Measurements from ENCODE around the gene FMNL2. TPM values are rescaled to one million over a fixed set of nuclear protein-coding genes. Genes with fewer than 3 reads are reported as not detected.

The FMNL2 gene
- total RNA-seq, 1 experiment from 2014 or later, result 28.1 TPM

DNA sequence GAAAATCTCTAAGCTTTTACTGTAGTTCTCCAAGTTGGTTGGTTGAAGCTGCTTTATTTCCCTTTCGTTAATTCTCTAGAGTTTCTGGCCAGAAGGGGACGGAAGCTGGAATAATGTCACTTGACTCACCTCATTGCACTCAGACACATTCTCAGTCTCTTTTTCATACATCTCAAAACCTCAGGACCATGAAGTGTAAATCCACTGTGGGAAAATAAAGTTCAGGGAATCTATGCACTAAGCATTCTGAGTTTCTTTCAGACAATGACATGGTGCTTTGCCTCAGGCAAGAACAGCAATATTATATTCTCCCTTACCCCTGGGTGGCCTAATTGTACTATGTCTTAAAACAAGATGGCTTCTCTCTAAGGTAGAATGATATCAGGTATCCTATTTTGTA, 214.4 kb downstream of the FMNL2 start:
- intact Hi-C loops (cut with micrococcal nuclease), result no loop called here
- H2AFZ ChIP-seq (ENCODE audit: low read depth, low read length, poor library complexity, severe bottlenecking), result no peak overlapping the region
- BruUV-seq (replicated peaks), result no TSS peak

DNA sequence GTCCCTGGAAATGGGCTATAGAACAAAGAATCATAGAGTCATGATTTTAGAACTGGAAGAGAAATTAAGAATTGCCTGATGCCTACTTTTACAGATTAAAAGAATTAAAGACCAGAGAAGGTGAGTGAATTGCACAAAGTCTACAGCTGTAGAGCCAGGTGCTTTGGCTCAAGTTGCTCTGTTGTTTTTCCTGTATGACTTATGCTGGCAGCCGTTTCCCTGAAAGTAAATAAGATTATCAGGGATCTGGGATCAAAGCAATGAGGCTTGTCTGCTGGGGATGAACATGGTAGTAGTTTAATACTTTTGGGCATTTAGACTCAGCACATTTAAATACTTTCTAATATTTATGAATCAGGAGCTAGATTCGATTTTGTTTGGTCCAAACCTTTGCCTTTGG, 215.4 kb downstream of the FMNL2 start:
- Histone ChIP-seq H3K9me3 (ENCODE audit: control insufficient read depth in 1 of 2, insufficient read depth in 1 of 2, low read depth in 1 of 2, low read length in 2 of 2) (no peaks in the 10 kb centered on the region), H3K4me2 (ENCODE audit: low read length) (no peak overlapping the region), H3K27ac (ENCODE audit: low read depth, low read length) (no peak overlapping the region), H3K79me2 (ENCODE audit: insufficient read depth, low read length) (no peaks in the 10 kb centered on the region), H3K4me1 (ENCODE audit: control insufficient read depth in 1 of 2, insufficient read depth in 2 of 2, low read length in 2 of 2) (no peaks in the 10 kb centered on the region), H3K9me2 (ENCODE audit: insufficient read depth) (no peaks in the 10 kb centered on the region), H2AFZ (ENCODE audit: low read depth, low read length, poor library complexity, severe bottlenecking) (no peak overlapping the region), H3K36me3 (ENCODE audit: control insufficient read depth in 1 of 2, insufficient read depth in 2 of 2, low read length in 2 of 2) (no peaks in the 10 kb centered on the region), H3K9ac (ENCODE audit: low read length) (no peak overlapping the region), H3K4me3 (replicated peaks in 1 of 2; ENCODE audit: low read depth in 1 of 2, low read length in 2 of 2) (no peak overlapping the region), H3K27me3 (ENCODE audit: insufficient read depth, low read length) (no peaks in the 10 kb centered on the region), H4K20me1 (ENCODE audit: insufficient read depth) (no peaks in the 10 kb centered on the region)
- no peak for ATAC-seq
- CTCF ChIA-PET, result no interaction called here
- DNase-seq (ENCODE audit: low read depth, low spot score), result no peak
- no TSS peak for BruUV-seq (replicated peaks)
- TF ChIP-seq CBX3 (IDR thresholded peaks at IDR 0.05; ENCODE audit: low read depth) (no peak), RAD21 (IDR thresholded peaks at IDR 0.05; ENCODE audit: low read depth) (no peak), TCF7L2 (IDR thresholded peaks at IDR 0.05; ENCODE audit: borderline replicate concordance, extremely low read depth, insufficient read depth, insufficient read length) (no peak), FOSL1 (IDR thresholded peaks at IDR 0.05; ENCODE audit: low read depth) (no peak), CEBPB (IDR thresholded peaks at IDR 0.05; ENCODE audit: low read depth) (no peak), POLR2A (IDR thresholded peaks at IDR 0.05; ENCODE audit: borderline replicate concordance, extremely low read depth, insufficient read depth, insufficient read length) (no peak), ELF1 (IDR thresholded peaks at IDR 0.05; ENCODE audit: borderline replicate concordance, low read depth) (no peak), EZH2phosphoT487 (IDR thresholded peaks at IDR 0.05; ENCODE audit: borderline replicate concordance) (no peak), EZH2 (IDR thresholded peaks at IDR 0.05) (no peak), SRF (IDR thresholded peaks at IDR 0.05; ENCODE audit: low read depth) (no peak), ZFX (IDR thresholded peaks at IDR 0.05) (no peak), JUND (IDR thresholded peaks at IDR 0.05) (no peak), ZNF274 (IDR thresholded peaks at IDR 0.05; ENCODE audit: low read depth, low read length) (no peak), SIN3A (IDR thresholded peaks at IDR 0.05; ENCODE audit: low read depth) (no peak)
- TF ChIP-seq, protein P1, sequence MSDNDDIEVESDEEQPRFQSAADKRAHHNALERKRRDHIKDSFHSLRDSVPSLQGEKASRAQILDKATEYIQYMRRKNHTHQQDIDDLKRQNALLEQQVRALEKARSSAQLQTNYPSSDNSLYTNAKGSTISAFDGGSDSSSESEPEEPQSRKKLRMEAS (IDR thresholded peaks at IDR 0.05), result no peak
- TF ChIP-seq, protein P2, sequence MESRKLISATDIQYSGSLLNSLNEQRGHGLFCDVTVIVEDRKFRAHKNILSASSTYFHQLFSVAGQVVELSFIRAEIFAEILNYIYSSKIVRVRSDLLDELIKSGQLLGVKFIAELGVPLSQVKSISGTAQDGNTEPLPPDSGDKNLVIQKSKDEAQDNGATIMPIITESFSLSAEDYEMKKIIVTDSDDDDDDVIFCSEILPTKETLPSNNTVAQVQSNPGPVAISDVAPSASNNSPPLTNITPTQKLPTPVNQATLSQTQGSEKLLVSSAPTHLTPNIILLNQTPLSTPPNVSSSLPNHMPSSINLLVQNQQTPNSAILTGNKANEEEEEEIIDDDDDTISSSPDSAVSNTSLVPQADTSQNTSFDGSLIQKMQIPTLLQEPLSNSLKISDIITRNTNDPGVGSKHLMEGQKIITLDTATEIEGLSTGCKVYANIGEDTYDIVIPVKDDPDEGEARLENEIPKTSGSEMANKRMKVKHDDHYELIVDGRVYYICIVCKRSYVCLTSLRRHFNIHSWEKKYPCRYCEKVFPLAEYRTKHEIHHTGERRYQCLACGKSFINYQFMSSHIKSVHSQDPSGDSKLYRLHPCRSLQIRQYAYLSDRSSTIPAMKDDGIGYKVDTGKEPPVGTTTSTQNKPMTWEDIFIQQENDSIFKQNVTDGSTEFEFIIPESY (IDR thresholded peaks at IDR 0.05; ENCODE audit: extremely low read depth, insufficient replicate concordance, low read length), result no peak
- TF ChIP-seq, protein P3, sequence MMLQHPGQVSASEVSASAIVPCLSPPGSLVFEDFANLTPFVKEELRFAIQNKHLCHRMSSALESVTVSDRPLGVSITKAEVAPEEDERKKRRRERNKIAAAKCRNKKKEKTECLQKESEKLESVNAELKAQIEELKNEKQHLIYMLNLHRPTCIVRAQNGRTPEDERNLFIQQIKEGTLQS (IDR thresholded peaks at IDR 0.05), result no peak
- TF ChIP-seq, protein P4, sequence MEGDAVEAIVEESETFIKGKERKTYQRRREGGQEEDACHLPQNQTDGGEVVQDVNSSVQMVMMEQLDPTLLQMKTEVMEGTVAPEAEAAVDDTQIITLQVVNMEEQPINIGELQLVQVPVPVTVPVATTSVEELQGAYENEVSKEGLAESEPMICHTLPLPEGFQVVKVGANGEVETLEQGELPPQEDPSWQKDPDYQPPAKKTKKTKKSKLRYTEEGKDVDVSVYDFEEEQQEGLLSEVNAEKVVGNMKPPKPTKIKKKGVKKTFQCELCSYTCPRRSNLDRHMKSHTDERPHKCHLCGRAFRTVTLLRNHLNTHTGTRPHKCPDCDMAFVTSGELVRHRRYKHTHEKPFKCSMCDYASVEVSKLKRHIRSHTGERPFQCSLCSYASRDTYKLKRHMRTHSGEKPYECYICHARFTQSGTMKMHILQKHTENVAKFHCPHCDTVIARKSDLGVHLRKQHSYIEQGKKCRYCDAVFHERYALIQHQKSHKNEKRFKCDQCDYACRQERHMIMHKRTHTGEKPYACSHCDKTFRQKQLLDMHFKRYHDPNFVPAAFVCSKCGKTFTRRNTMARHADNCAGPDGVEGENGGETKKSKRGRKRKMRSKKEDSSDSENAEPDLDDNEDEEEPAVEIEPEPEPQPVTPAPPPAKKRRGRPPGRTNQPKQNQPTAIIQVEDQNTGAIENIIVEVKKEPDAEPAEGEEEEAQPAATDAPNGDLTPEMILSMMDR (IDR thresholded peaks at IDR 0.05 in 2 of 3, conservative IDR thresholded peaks at IDR 0.05 in 1 of 3; ENCODE audit: borderline replicate concordance in 1 of 3, insufficient read depth in 1 of 3, low read depth in 2 of 3, low read length in 2 of 3), result no peak
- POLR2A ChIA-PET, result no interaction called here
- intact Hi-C loops (cut with micrococcal nuclease), result no loop called here
- RAD21 ChIA-PET (ENCODE audit: low non-redundant PET in 1 of 2, low total read pairs in 2 of 2, uncharacterized antibody in 2 of 2, unreplicated experiment in 2 of 2), result no interaction called here

More for the DNA sequence above, 214.4 kb downstream of the FMNL2 start:
- no peak overlapping the region for H3K4me2 ChIP-seq (ENCODE audit: low read length)
- H3K9ac ChIP-seq (ENCODE audit: low read length), result no peak overlapping the region
- no peak for TF ChIP-seq CEBPB (IDR thresholded peaks at IDR 0.05; ENCODE audit: low read depth)
- no peak for TF ChIP-seq TCF7L2 (IDR thresholded peaks at IDR 0.05; ENCODE audit: borderline replicate concordance, extremely low read depth, insufficient read depth, insufficient read length)
- ChIA-PET POLR2A (no interaction called here), RAD21 (ENCODE audit: low non-redundant PET in 1 of 2, low total read pairs in 2 of 2, uncharacterized antibody in 2 of 2, unreplicated experiment in 2 of 2) (no interaction called here), CTCF (no interaction called here)
- no peak overlapping the region for H3K27ac ChIP-seq (ENCODE audit: low read depth, low read length)
- H4K20me1 ChIP-seq (ENCODE audit: insufficient read depth), result no peaks in the 10 kb centered on the region
- no peaks in the 10 kb centered on the region for H3K36me3 ChIP-seq (ENCODE audit: control insufficient read depth in 1 of 2, insufficient read depth in 2 of 2, low read length in 2 of 2)
- H3K4me1 ChIP-seq (ENCODE audit: control insufficient read depth in 1 of 2, insufficient read depth in 2 of 2, low read length in 2 of 2), result no peaks in the 10 kb centered on the region
- H3K9me2 ChIP-seq (ENCODE audit: insufficient read depth), result no peaks in the 10 kb centered on the region
- no peaks in the 10 kb centered on the region for H3K9me3 ChIP-seq (ENCODE audit: control insufficient read depth in 1 of 2, insufficient read depth in 1 of 2, low read depth in 1 of 2, low read length in 2 of 2)
- no peak for DNase-seq (ENCODE audit: low read depth, low spot score)
- no peak for ATAC-seq
- H3K79me2 ChIP-seq (ENCODE audit: insufficient read depth, low read length), result no peaks in the 10 kb centered on the region
- H3K27me3 ChIP-seq (ENCODE audit: insufficient read depth, low read length), result no peaks in the 10 kb centered on the region
- no peak overlapping the region for H3K4me3 ChIP-seq (replicated peaks in 1 of 2; ENCODE audit: low read depth in 1 of 2, low read length in 2 of 2)

All from HCT116 (cell line).